GM21786 (cell line): ENCODE measurements around the gene CSH2.
"Not testable (repeated sequence)": the region's sequence is repeated elsewhere in the genome, so short reads cannot be mapped to it uniquely, and the experiment has no call there.

ENCODE experiments used
- ATAC-seq: cut with Tn5 transposase; IDR thresholded peaks from one replicate; pipeline ENCODE4 v1.9.1; 2021; ENCODE audit not compliant: unreplicated experiment

Gene CSH2

DNA sequence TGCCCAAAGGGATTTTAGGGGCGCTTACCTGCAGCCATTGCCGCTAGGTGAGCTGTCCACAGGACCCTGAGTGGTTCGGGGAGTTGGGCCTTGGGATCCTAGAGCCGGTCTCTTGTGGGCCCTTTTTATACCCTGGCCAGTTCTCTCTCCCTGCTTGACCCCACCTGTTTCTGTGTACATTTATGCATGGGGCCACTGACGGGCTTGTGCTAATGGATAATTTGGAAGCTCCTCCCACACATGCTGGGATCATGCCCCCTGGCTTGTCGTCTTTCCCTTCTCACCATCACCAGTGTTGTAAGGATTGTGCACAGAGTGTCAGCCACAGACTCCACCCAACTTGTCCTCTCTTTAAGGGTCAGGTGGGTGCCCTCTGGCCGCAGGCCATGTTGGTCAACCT lies at the start of gene CSH2:
TSS of gene CSH2 (minus strand) at position 101 of the 400 bp plus-strand sequence. CDS start at position 38, 63 bp downstream.
- not testable (repeated sequence) for ATAC-seq

DNA sequence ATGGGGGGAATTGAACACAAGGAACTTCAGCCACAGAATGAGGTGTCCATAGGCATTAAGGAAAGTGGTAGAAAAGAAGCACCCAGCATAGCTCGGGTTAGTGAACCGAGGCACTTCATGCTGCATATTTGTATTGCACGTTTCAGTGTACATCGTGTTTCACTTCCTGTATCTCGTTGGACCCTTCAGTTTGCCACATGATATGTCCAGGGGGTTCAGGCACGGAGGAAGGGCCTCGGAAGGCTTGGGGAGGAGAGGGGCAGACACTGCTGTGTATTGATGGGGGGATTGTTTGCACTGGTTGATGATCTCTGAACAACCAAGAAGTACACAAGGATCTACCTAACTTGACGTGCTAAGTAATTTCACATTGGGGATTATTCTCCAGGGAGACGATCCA lies 48.9 kb upstream of the CSH2 start:
- ATAC-seq: peak; percentile 44

DNA sequence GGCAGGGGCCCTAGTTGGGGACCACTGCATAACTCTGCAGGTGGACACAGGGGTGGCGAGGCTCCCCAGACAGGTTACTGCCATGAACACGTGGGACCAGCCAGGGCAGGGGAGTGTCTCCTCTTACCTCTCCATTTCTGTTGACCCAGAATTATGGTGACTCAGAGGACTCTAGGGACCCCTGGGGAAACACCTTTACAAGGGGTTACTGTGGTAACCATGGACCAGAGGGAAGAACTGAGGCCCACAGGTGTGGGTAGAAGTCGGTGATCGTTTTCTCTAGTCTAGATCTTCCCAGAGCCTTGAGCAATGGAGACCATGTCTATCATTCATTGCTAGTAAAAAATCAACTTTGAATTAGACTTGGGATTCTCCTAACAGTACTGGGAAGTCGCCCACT lies 47.3 kb upstream of the CSH2 start:
- not testable (repeated sequence) for ATAC-seq

DNA sequence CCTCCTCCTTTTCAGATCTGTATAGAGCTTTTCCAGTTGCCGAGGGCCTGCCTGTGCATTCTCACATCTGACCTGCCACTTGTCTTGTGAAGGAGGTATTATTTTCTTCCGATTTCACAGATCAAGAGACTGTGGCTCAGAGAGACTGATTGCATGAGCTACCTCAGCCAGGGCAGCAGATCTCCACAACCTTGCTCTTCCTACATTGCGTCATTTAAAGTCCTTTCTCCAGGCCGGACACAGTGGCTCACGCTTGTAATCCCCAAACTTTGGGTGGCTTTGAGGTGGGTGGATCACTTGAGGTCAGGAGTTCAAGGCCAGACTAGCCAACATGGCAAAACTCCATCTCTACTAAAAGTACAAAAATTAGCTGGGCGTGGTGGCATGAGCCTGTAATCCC lies 46.6 kb upstream of the CSH2 start:
- ATAC-seq: not testable (repeated sequence)

DNA sequence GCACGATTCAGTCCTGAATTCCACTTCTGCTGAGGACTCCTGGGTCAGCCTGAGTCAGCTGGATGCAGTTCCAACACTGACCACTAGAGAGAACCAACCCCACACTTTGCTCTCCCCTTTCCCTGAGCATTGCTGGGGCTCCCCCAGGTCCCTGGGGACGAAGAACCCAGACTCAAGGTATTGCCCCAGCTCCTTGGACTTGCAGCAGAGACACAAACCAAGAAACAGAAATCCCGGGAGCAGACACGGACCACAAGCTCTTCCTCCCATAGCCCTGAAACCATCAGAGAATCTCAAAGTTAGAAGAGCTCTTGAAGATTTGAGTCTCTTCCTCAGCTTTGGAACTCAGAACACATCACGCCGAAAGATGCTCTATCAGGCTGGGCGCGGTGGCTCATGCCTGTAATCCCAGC lies 45.8 kb upstream of the CSH2 start:
- ATAC-seq: peak; percentile 52

DNA sequence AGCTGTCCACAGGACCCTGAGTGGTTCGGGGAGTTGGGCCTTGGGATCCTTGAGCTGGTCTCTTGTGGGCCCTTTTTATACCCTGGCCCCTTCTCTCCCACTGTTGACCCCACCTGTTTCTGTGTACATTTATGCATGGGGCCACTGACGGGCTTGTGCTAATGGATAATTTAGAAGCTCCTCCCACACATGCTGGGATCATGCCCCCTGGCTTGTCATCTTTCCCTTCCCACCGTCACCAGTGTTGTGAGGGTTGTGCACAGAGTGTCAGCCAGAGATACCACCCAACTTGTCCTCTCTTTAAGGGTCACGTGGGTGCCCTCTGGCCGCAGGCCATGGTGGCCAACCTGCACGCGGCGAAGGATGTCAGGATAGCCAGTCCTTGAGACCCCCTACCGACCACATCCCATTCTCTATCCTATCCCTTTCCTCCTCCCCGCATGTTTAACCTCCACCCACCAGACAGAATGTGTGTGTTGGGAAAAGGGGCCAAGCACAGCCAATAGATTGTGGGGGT lies 45.4 kb upstream of the CSH2 start, which contains the start of gene GH1:
TSS of gene GH1 (minus strand) at position 51 of the 517 bp plus-strand sequence. CDS start 63 bp downstream, outside the sequence.
- not testable (repeated sequence) for ATAC-seq

DNA sequence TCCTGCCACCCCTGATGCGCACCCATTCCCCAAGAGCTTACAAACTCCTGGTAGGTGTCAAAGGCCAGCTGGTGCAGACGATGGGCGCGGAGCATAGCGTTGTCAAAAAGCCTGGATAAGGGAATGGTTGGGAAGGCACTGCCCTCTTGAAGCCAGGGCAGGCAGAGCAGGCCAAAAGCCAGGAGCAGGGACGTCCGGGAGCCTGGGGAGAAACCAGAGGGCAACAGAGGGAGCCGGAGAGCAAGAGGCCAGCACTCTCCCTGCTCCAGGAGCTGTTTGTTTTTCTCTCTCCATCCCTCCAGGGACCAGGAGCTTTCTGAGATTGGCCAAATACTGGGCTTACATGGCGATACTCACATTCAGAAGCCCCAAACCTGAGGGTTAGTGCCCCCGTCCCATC lies 44.8 kb upstream of the CSH2 start:
- ATAC-seq: no peak

DNA sequence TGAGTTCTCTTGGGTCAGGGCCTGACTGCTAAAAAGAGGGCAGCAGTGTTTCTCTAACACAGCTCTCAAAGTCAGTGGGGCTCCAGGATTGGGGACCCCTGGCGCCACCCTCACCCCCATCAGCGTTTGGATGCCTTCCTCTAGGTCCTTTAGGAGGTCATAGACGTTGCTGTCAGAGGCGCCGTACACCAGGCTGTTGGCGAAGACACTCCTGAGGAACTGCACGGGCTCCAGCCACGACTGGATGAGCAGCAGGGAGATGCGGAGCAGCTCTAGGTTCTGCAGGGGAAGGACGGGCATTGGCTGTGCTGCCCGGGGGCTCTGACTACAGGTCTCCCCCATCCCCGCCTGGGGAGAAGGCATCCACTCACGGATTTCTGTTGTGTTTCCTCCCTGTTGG lies 44.2 kb upstream of the CSH2 start:
- ATAC-seq: no peak

DNA sequence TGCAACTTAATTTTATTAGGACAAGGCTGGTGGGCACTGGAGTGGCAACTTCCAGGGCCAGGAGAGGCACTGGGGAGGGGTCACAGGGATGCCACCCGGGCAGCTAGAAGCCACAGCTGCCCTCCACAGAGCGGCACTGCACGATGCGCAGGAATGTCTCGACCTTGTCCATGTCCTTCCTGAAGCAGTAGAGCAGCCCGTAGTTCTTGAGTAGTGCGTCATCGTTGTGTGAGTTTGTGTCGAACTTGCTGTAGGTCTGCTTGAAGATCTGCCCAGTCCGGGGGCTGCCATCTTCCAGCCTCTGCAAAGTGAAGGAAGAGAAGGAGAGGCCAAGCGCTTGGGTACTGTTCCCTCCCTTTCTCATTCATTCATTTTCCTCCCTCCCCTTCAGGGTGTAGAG lies 43.7 kb upstream of the CSH2 start:
- not testable (repeated sequence) for ATAC-seq

DNA sequence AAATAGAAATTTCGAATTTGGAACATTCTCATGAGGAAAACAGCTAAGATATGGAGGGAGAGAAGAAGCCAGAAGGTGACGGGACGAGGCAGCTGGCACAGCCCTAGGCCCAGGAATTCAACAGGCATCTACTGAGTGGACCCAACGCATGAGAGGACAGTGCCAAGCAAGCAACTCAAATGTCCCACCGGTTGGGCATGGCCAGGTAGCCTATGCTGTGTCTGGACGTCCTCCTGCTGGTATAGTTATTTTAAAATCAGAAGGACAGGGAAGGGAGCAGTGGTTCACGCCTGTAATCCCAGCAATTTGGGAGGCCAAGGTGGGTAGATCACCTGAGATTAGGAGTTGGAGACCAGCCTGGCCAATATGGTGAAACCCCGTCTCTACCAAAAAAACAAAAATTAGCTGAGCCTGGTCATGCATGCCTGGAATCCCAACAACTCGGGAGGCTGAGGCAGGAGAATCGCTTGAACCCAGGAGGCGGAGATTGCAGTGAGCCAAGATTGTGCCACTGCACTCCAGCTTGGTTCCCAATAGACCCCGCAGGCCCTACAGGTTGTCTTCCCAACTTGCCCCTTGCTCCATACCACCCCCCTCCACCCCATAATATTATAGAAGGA lies 43.2 kb upstream of the CSH2 start:
- no peak for ATAC-seq

DNA sequence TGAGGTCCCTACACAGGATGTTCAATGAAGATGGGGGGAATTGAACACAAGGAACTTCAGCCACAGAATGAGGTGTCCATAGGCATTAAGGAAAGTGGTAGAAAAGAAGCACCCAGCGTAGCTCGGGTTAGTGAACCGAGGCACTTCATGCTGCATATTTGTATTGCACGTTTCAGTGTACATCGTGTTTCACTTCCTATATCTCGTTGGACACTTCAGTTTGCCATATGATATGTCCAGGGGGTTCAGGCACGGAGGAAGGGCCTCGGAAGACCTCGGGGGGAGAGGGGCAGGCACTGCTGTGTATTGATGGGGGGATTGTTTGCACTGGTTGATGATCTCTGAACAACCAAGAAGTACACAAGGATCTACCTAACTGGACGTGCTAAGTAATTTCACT lies 42.3 kb upstream of the CSH2 start:
- ATAC-seq: peak; percentile 57

DNA sequence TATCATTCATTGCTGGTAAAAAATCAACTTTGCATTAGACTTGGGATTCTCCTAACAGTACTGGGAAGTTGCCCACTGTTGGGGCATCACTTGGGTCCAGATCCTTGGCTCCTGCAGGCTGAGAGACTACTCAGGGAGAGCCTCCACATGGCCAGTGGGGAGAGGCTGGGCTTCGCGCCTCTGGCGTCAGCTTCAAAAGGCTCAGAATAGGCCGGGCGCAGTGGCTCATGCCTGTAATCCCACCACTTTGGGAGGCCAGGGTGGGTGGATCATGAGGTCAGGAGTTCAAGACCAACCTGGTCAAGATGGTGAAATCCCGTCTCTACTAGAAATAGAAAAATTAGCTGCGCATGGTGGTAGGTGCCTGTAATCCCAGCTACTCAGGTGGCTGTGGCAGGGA lies 41.0 kb upstream of the CSH2 start:
- ATAC-seq: no peak

DNA sequence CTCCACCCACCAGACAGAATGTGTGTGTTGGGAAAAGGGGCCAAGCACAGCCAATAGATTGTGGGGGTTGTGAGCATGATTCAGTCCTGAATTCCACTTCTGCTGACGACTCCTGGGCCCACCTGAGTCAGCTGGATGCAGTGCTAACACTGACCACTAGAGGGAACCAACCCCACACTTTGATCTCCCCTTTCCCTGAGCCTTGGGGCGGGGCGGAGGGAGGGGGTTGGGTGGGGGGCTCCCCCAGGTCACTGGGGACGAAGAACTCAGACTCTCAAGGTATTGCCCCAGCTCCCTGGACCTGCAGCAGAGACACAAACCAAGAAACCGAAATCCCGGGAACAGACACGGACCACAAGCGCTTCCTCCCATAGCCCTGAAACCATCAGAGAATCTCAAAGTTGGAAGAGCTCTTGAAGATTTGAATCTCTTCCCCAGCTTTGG lies 38.2 kb upstream of the CSH2 start:
- no peak for ATAC-seq

DNA sequence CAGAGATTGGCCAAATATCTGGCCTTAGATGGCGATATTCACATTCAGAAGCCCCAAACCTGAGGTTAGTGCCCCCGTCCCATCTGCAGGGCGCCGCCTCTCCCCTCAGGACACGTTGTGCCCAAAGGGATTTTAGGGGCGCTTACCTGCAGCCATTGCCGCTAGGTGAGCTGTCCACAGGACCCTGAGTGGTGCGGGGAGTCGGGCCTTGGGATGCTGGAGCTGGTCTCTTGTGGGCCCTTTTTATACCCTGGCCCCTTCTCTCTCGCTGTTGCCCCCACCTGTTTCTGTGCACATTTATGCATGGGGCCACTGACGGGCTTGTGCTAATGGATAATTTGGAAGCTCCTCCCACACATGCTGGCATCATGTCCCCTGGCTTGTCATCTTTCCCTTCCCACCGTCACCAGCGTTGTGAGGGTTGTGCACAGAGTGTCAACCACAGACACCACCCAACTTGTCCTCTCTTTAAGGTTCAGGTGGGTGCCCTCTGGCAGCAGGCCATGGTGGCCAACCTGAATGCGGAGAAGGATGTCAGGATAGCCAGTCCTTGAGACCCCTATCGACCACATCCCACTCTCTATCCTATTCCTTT lies 37.7 kb upstream of the CSH2 start, which contains the start of gene CSHL1:
TSS of gene CSHL1 (minus strand) at position 218 of the 595 bp plus-strand sequence. CDS start at position 156, 62 bp downstream.
- ATAC-seq: no peak

DNA sequence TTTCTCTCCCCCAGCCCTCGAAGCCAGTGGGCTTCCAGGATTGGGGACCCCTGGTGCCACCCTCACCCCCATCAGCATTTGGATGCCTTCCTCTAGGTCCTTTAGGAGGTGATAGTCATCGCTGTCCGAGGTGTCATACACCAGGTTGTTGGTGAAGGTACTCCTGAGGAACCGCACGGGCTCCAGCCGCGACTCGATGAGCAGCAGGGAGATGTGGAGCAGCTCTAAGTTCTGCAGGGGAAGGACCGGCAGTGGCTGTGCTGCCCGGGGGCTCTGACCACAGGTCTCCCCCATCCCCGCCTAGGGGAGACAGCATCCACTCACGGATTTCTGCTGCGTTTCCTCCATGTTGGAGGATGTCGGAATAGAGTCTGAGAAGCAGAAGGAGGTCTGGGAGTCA lies 36.6 kb upstream of the CSH2 start:
- no peak for ATAC-seq

DNA sequence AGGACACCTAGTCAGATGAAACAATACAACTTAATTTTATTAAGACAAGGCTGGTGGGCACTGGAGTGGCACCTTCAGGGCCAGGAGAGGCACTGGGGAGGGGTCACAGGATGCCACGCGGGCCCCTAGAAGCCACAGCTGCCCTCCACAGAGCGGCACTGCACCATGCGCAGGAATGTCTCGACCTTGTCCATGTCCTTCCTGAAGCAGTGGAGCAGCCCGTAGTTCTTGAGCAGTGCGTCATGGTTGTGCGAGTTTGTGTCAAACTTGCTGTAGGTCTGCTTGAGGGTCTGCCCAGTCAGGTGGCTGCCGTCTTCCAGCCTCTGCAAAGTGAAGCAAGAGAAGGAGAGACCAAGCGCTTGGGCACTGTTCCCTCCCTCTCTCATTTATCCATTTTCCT lies 36.1 kb upstream of the CSH2 start:
- not testable (repeated sequence) for ATAC-seq

DNA sequence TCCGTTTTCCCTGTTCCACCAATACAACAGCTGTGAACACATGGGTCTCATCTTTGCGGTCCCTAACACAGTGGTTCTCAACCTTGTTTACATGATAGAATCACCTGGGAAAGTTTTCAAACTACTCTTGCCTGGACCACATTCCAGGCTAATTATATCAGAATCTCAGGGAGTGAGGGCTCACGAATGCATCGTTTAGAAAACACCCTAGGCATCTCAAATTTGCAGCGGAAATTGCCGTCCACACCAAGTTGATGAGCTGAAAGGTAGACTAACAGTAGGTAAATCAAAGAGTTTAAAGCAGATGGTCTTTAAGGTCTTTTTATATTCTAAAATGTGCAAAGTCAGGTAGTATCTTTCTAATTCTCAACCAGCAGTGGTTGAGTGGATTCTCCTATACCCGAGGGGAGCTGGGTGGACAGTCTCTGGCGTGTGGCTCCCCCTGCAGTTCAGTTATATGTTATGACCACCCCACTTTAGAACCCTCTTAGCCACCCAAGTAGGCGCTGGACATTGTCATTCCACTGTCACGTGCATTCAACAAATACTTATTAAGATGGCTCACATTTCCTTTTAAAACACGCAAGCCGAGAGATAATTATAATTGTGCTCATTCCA lies 33.8 kb upstream of the CSH2 start:
- ATAC-seq: not testable (repeated sequence)

DNA sequence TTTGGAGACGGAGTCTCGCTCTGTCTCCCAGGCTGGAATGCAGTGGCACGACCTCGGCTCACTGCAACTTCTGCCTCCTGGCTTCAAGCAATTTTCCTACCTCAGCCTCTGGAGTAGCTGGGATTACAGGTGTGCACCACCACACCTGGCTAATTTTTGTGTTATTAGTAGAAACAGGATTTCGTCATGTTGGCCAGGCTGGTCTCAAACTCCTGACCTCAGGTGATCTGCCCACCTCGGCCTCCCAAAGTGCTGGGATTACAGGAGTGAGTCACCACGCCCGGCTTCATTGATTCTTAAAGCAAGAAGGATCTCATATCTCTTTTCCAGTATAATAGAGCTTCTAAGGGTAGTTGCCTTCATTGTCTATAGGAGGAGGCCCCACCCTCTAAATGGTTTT lies 31.3 kb upstream of the CSH2 start:
- not testable (repeated sequence) for ATAC-seq

DNA sequence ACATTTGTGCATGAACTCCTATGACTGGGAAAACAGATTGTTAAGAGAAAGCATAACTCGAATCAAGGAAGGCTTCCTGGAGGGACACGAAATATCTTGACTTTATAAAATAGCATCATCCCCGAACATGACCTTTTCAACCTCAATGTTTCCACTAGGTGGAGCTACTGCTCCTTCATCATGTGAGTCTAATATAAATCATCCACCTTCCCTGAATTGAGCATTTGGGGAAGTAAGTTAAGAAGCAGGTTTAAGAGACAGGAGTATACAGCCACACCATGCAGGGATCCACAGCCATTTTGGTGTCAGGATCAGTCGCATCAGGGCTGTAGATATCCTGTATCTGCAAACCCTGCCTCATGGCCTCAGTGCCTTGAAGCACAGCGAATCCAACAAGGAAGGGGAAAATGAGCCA lies 30.3 kb upstream of the CSH2 start:
- ATAC-seq: not testable (repeated sequence)

DNA sequence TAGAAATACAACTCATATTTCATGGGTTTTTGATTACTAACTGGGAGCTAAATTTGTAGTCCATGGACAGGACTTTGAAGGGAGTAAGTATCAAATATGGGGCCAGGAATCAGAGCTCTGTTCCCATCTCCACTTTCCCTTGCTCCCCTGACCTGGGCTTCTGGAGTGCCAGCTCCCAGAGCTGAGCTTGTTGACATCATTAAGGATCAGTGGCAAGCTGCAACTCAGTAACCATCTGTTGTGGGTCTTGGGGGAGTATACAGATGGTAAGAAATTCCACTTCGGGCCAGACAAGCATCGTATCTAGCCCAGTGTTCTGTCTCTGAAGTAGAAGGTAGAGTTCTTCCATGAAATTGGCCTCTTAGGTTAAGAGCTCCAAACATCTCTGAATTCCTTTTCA lies 28.5 kb upstream of the CSH2 start:
- ATAC-seq: not testable (repeated sequence)

DNA sequence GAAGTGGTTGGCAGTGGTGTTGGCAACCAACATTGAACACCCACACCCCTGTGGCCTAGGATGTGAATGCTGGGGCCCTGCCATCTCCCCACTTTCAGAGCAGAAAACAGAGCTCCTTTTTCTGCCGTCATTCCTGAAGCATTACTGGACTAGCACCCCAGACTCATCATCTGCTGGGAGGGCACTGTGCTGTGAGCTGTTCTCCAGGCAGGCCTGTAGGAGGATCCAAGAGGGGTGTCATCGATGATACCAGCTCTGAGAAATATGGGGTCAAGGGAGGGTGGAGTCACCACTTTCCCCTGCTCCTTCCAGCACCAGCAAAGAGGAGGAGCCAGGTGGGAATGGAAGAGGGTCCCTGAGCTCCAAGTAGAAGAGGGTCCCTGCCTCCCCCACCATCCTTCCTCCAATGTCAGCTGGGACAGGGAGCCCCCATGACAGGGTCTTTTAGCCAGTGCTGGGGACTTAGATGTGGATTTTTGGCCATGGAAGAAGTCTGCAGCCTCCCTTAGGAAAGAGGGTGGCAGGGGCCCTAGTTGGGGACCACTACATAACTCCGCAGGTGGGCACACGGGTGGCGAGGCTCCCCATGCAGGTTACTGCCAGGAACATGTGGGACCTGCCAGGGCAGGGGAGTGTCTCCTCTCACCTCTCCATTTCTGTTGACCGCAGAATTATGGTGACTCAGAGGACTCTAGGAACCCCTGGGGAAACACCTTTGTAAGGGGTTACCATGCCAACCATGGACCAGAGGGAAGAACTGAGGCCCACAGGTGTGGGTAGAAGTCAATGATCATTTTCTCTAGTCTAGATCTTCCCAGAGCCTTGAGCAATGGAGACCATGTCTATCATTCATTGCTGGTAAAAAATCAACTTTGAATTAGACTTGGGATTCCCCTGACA lies 25.7 kb upstream of the CSH2 start:
- ATAC-seq: not testable (repeated sequence)
